Measurements from ENCODE around the gene TRIM47. TPM values are rescaled to one million over a fixed set of nuclear protein-coding genes. Genes with fewer than 3 reads are reported as not detected.

The TRIM47 gene
- total RNA-seq, 1 experiment from 2014 or later: 2.5 TPM

- no peak for DNase-seq
- intact Hi-C loops (cut with micrococcal nuclease; ENCODE audit: unreplicated experiment): no loop called here
- Mint-ChIP-seq H3K36me3 (ENCODE audit: insufficient read depth, unreplicated experiment) (peaks cover 6% of the 10 kb centered on the region), H3K27ac (ENCODE audit: unreplicated experiment) (no peak overlapping the region), H3K9me3 (ENCODE audit: unreplicated experiment) (no peaks in the 10 kb centered on the region), H3K4me1 (ENCODE audit: low read depth, unreplicated experiment) (peaks cover 6% of the 10 kb centered on the region), H3K27me3 (ENCODE audit: insufficient read depth, unreplicated experiment) (no peaks in the 10 kb centered on the region), H3K4me3 (ENCODE audit: unreplicated experiment) (no peak overlapping the region)
- no peak overlapping the region for H3K4me3 ChIP-seq (ENCODE audit: low read depth, low read length)
- no peak for TF ChIP-seq CTCF (IDR thresholded peaks at IDR 0.05; ENCODE audit: insufficient read depth in 1 of 2, low read depth in 1 of 2, low read length in 1 of 2, severe bottlenecking in 1 of 2, unreplicated experiment in 1 of 2)
- ChIA-PET POLR2A (interaction anchor here (0.5 kb wide), 1 partner anchor 13 kb away, joined by 9 read pairs; no protein-coding TSS in a partner anchor), CTCF (interaction anchor here (1.3 kb wide), 1 partner anchor 97 kb away, joined by 3 read pairs; no protein-coding TSS in a partner anchor)
- H3K4me1 ChIP-seq: no peaks in the 10 kb centered on the region
- H3K9me3 ChIP-seq: no peaks in the 10 kb centered on the region
- no peaks in the 10 kb centered on the region; the same call in 1 of the 2 replicates for H3K36me3 ChIP-seq (ENCODE audit: control insufficient read depth, insufficient read depth, low read length)
- no TSS peak for BruUV-seq (replicated peaks)
- H3K27me3 ChIP-seq (replicated peaks; ENCODE audit: control insufficient read depth, insufficient read depth, low read length): no peaks in the 10 kb centered on the region
Measured at GRCh38 chr17:75917141-75917916, 38.9 kb upstream of the TRIM47 start.

GRCh38 chr17:75915268-75915667 lies 36.9 kb upstream of the TRIM47 start:
- Mint-ChIP-seq H3K27me3 (ENCODE audit: insufficient read depth, unreplicated experiment) (no peaks in the 10 kb centered on the region), H3K27ac (ENCODE audit: unreplicated experiment) (no peak overlapping the region), H3K36me3 (ENCODE audit: insufficient read depth, unreplicated experiment) (peaks cover 6% of the 10 kb centered on the region), H3K4me1 (ENCODE audit: low read depth, unreplicated experiment) (peaks cover 6% of the 10 kb centered on the region), H3K4me3 (ENCODE audit: unreplicated experiment) (no peak overlapping the region), H3K9me3 (ENCODE audit: unreplicated experiment) (no peaks in the 10 kb centered on the region)
- no peaks in the 10 kb centered on the region for H3K9me3 ChIP-seq
- H3K4me1 ChIP-seq: no peaks in the 10 kb centered on the region
- H3K4me3 ChIP-seq (ENCODE audit: low read depth, low read length): no peak overlapping the region
- no peak for DNase-seq
- intact Hi-C loops (cut with micrococcal nuclease; ENCODE audit: unreplicated experiment): no loop called here
- H3K27me3 ChIP-seq (replicated peaks; ENCODE audit: control insufficient read depth, insufficient read depth, low read length): no peaks in the 10 kb centered on the region
- ChIA-PET CTCF (interaction anchor here (0.6 kb wide), 1 partner anchor 63 kb away, joined by 4 read pairs; no protein-coding TSS in a partner anchor), POLR2A (no interaction called here)
- no peak for TF ChIP-seq CTCF (IDR thresholded peaks at IDR 0.05; ENCODE audit: insufficient read depth in 1 of 2, low read depth in 1 of 2, low read length in 1 of 2, severe bottlenecking in 1 of 2, unreplicated experiment in 1 of 2)
- BruUV-seq (replicated peaks): no TSS peak
- no peaks in the 10 kb centered on the region for H3K36me3 ChIP-seq (ENCODE audit: control insufficient read depth, insufficient read depth, low read length)

GRCh38 chr17:75914643-75915267 lies 36.4 kb upstream of the TRIM47 start:
- Mint-ChIP-seq H3K36me3 (ENCODE audit: insufficient read depth, unreplicated experiment) (peaks cover 6% of the 10 kb centered on the region), H3K27ac (ENCODE audit: unreplicated experiment) (no peak overlapping the region), H3K9me3 (ENCODE audit: unreplicated experiment) (no peaks in the 10 kb centered on the region), H3K4me1 (ENCODE audit: low read depth, unreplicated experiment) (peaks cover 6% of the 10 kb centered on the region), H3K27me3 (ENCODE audit: insufficient read depth, unreplicated experiment) (no peaks in the 10 kb centered on the region), H3K4me3 (ENCODE audit: unreplicated experiment) (no peak overlapping the region)
- Histone ChIP-seq H3K27me3 (replicated peaks; ENCODE audit: control insufficient read depth, insufficient read depth, low read length) (no peaks in the 10 kb centered on the region), H3K4me1 (no peaks in the 10 kb centered on the region), H3K9me3 (no peaks in the 10 kb centered on the region), H3K4me3 (ENCODE audit: low read depth, low read length) (no peak overlapping the region), H3K36me3 (ENCODE audit: control insufficient read depth, insufficient read depth, low read length) (no peaks in the 10 kb centered on the region)
- CTCF ChIA-PET: interaction anchor here (0.6 kb wide), 1 partner anchor 19 kb away, joined by 5 read pairs; no protein-coding TSS in a partner anchor
- no peak for TF ChIP-seq CTCF (IDR thresholded peaks at IDR 0.05; ENCODE audit: insufficient read depth in 1 of 2, low read depth in 1 of 2, low read length in 1 of 2, severe bottlenecking in 1 of 2, unreplicated experiment in 1 of 2)
- POLR2A ChIA-PET: no interaction called here
- no peak for DNase-seq
- intact Hi-C loops (cut with micrococcal nuclease; ENCODE audit: unreplicated experiment): no loop called here
- BruUV-seq (replicated peaks): no TSS peak
